ENCODE results near the gene PTPRA. TPM values are rescaled to one million over a fixed set of nuclear protein-coding genes. Genes with fewer than 3 reads are reported as not detected.
A peak's percentile ranks its signal among the peaks of the same experiment; 100 is the strongest.

The PTPRA gene
- total RNA-seq, 1 donor, result 44.2 TPM

- peak; percentile 44 for DNase-seq (ENCODE audit: insufficient read length, low spot score, missing footprints)
- no peaks in the 10 kb centered on the region for H3K9me3 ChIP-seq (ENCODE audit: low read depth, low read length)
- no peak overlapping the region for H3K4me2 ChIP-seq (ENCODE audit: insufficient read depth, low read length)
- no peak overlapping the region for H2AFZ ChIP-seq (ENCODE audit: low read length)
- H3K4me1 ChIP-seq (ENCODE audit: insufficient read depth, low read length), result peaks cover 29% of the 10 kb centered on the region
- H3K27ac ChIP-seq (ENCODE audit: low read depth, low read length), result no peak overlapping the region
- H3K4me3 ChIP-seq (ENCODE audit: insufficient read depth, low read length), result no peak overlapping the region
- TF ChIP-seq, protein P1, sequence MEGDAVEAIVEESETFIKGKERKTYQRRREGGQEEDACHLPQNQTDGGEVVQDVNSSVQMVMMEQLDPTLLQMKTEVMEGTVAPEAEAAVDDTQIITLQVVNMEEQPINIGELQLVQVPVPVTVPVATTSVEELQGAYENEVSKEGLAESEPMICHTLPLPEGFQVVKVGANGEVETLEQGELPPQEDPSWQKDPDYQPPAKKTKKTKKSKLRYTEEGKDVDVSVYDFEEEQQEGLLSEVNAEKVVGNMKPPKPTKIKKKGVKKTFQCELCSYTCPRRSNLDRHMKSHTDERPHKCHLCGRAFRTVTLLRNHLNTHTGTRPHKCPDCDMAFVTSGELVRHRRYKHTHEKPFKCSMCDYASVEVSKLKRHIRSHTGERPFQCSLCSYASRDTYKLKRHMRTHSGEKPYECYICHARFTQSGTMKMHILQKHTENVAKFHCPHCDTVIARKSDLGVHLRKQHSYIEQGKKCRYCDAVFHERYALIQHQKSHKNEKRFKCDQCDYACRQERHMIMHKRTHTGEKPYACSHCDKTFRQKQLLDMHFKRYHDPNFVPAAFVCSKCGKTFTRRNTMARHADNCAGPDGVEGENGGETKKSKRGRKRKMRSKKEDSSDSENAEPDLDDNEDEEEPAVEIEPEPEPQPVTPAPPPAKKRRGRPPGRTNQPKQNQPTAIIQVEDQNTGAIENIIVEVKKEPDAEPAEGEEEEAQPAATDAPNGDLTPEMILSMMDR (IDR thresholded peaks at IDR 0.05; ENCODE audit: extremely low read depth, low read depth, low read length), result no peak
- H3K36me3 ChIP-seq (ENCODE audit: insufficient read depth, low read length), result peaks cover 12% of the 10 kb centered on the region
- H4K20me1 ChIP-seq (ENCODE audit: insufficient read depth, low read length), result peaks cover under 1% of the 10 kb centered on the region
- no peaks in the 10 kb centered on the region for H3K27me3 ChIP-seq (ENCODE audit: insufficient read depth, low read length)
- H3K79me2 ChIP-seq (ENCODE audit: insufficient read depth, low read length), result peaks cover 8% of the 10 kb centered on the region
These were observed 3.9 kb upstream of the PTPRA start for GRCh38 chr20:2869381-2869780.

- TF ChIP-seq, protein P1 (IDR thresholded peaks at IDR 0.05; ENCODE audit: extremely low read depth, low read depth, low read length), result no peak
- Histone ChIP-seq H3K79me2 (ENCODE audit: insufficient read depth, low read length) (peaks cover 25% of the 10 kb centered on the region), H2AFZ (ENCODE audit: low read length) (no peak overlapping the region), H3K27me3 (ENCODE audit: insufficient read depth, low read length) (no peaks in the 10 kb centered on the region), H3K4me1 (ENCODE audit: insufficient read depth, low read length) (peaks cover 33% of the 10 kb centered on the region), H4K20me1 (ENCODE audit: insufficient read depth, low read length) (peaks cover 16% of the 10 kb centered on the region), H3K4me2 (ENCODE audit: insufficient read depth, low read length) (no peak overlapping the region), H3K27ac (ENCODE audit: low read depth, low read length) (peak overlapping the region; percentile 24), H3K36me3 (ENCODE audit: insufficient read depth, low read length) (peaks cover 10% of the 10 kb centered on the region), H3K9me3 (ENCODE audit: low read depth, low read length) (no peaks in the 10 kb centered on the region), H3K4me3 (ENCODE audit: insufficient read depth, low read length) (no peak overlapping the region)
- peak; percentile 53 for DNase-seq (ENCODE audit: insufficient read length, low spot score, missing footprints)
These were observed 2.2 kb upstream of the PTPRA start for GRCh38 chr20:2871111-2871465.

- peak overlapping the region; percentile 85 for H2AFZ ChIP-seq (ENCODE audit: low read length)
- peak overlapping the region; percentile 79 for H3K4me2 ChIP-seq (ENCODE audit: insufficient read depth, low read length)
- H3K27ac ChIP-seq (ENCODE audit: low read depth, low read length), result no peak overlapping the region
- no peaks in the 10 kb centered on the region for H3K27me3 ChIP-seq (ENCODE audit: insufficient read depth, low read length)
- H4K20me1 ChIP-seq (ENCODE audit: insufficient read depth, low read length), result peaks cover 22% of the 10 kb centered on the region
- H3K4me3 ChIP-seq (ENCODE audit: insufficient read depth, low read length), result peak overlapping the region; percentile 93
- peaks cover 33% of the 10 kb centered on the region for H3K79me2 ChIP-seq (ENCODE audit: insufficient read depth, low read length)
- DNase-seq (ENCODE audit: insufficient read length, low spot score, missing footprints), result peak; percentile 45
- TF ChIP-seq, protein P1 (IDR thresholded peaks at IDR 0.05; ENCODE audit: extremely low read depth, low read depth, low read length), result no peak
- peaks cover 2% of the 10 kb centered on the region for H3K36me3 ChIP-seq (ENCODE audit: insufficient read depth, low read length)
- no peaks in the 10 kb centered on the region for H3K9me3 ChIP-seq (ENCODE audit: low read depth, low read length)
- peaks cover 33% of the 10 kb centered on the region for H3K4me1 ChIP-seq (ENCODE audit: insufficient read depth, low read length)
These were observed 1.4 kb upstream of the PTPRA start for GRCh38 chr20:2871661-2872458.

- no peak overlapping the region for H3K27ac ChIP-seq (ENCODE audit: low read depth, low read length)
- H3K4me3 ChIP-seq (ENCODE audit: insufficient read depth, low read length), result peak overlapping the region; percentile 93
- TF ChIP-seq, protein P1 (IDR thresholded peaks at IDR 0.05; ENCODE audit: extremely low read depth, low read depth, low read length), result peak; percentile 30
- H3K27me3 ChIP-seq (ENCODE audit: insufficient read depth, low read length), result no peaks in the 10 kb centered on the region
- peak overlapping the region; percentile 79 for H3K4me2 ChIP-seq (ENCODE audit: insufficient read depth, low read length)
- H2AFZ ChIP-seq (ENCODE audit: low read length), result peak overlapping the region; percentile 85
- H3K4me1 ChIP-seq (ENCODE audit: insufficient read depth, low read length), result peaks cover 33% of the 10 kb centered on the region
- DNase-seq (ENCODE audit: insufficient read length, low spot score, missing footprints), result peak; percentile 85
- H3K9me3 ChIP-seq (ENCODE audit: low read depth, low read length), result no peaks in the 10 kb centered on the region
- peaks cover 23% of the 10 kb centered on the region for H4K20me1 ChIP-seq (ENCODE audit: insufficient read depth, low read length)
- no peaks in the 10 kb centered on the region for H3K36me3 ChIP-seq (ENCODE audit: insufficient read depth, low read length)
- H3K79me2 ChIP-seq (ENCODE audit: insufficient read depth, low read length), result peaks cover 39% of the 10 kb centered on the region
These were observed 747 bp upstream of the PTPRA start for GRCh38 chr20:2872459-2873009.
